Endothelial cell of umbilical vein (primary cell): ENCODE data around the gene C6orf89. TPM values are rescaled to one million over a fixed set of nuclear protein-coding genes. Genes with fewer than 3 reads are reported as not detected.

Experiments
- BruUV-seq: library from RNA; stranded (reverse); fragments of 400-500 nt; replicated peaks from 2 replicates; lab custom pipeline; 2021; lab: Mats Ljungman, UMichigan
- CTCF ChIA-PET: fragments of 300-600, 350-600 bp; sonication (Branson Sonifier 250); formaldehyde crosslinking; loops from one replicate; lab custom pipeline; 2021; ENCODE audit warnings: antibody characterized with exemption, inconsistent platforms; lab: Charles Lee
- POLR2A ChIA-PET: fragments of 300-600, 350-600 bp; sonication (Branson Sonifier 250); formaldehyde crosslinking; loops from one replicate; lab custom pipeline; 2021; ENCODE audit warnings: antibody characterized with exemption, inconsistent platforms; lab: Charles Lee
- DNase-seq: peaks from one replicate; pipeline ENCODE4 v3.0.0-alpha.2; 2011; ENCODE audit warnings: low read depth, low spot score
- FAIRE-seq: peaks from 2 replicates; lab custom pipeline; 2011; peaks lifted over from hg19 to GRCh38; lab: Jason Lieb, UNC
- H2AFZ ChIP-seq: 2 replicates; pipeline ENCODE4 v1.6.0; 2012; ENCODE audit warnings: low read depth, low read length, control low read depth, inconsistent platforms
- H3K27ac ChIP-seq: 2 replicates; pipeline ENCODE4 v1.5.1; 2011; ENCODE audit warnings: low read depth, mild to moderate bottlenecking, control low read depth, low read length, moderate library complexity; ENCODE audit not compliant: insufficient read depth
- H3K27me3 ChIP-seq, 2 experiments: 2 replicates each; pipeline versions ENCODE4 v1.6.0 to v1.6.1; 2011; ENCODE audit warnings: low read length in 2 of 2, mixed read lengths in 1 of 2; ENCODE audit not compliant: control insufficient read depth in 2 of 2, insufficient read depth in 2 of 2
- H3K36me3 ChIP-seq, 2 experiments: 2 replicates in 1 of 2; 3 replicates in 1 of 2; pipeline ENCODE4 v1.5.1; 2011; ENCODE audit warnings: low read length in 2 of 2, mild to moderate bottlenecking in 1 of 2, moderate library complexity in 1 of 2; ENCODE audit not compliant: control insufficient read depth in 2 of 2, insufficient read depth in 2 of 2; ENCODE audit errors: extremely low read depth in 1 of 2
- H3K4me1 ChIP-seq: 3 replicates; pipeline ENCODE4 v1.5.1; 2011; ENCODE audit warnings: mild to moderate bottlenecking, low read length; ENCODE audit not compliant: control insufficient read depth, insufficient read depth; ENCODE audit errors: extremely low read depth
- H3K4me2 ChIP-seq: 2 replicates; pipeline ENCODE4 v1.6.1; 2011; ENCODE audit warnings: low read length, control low read depth, mixed read lengths; ENCODE audit not compliant: insufficient read depth
- H3K4me3 ChIP-seq, 3 experiments: fragments of 200-600 bp in 1 of 3; sonication (generic), shearing (Covaris generic) in 1 of 3; replicated peaks in 1 of 3; 2 replicates each; pipeline ENCODE4 v1.5.1; 2011 to 2016; ENCODE audit warnings: control low read depth in 3 of 3, low read length in 3 of 3, mild to moderate bottlenecking in 2 of 3, inconsistent platforms in 1 of 3, low read depth in 1 of 3, moderate library complexity in 1 of 3; ENCODE audit not compliant: insufficient read depth in 1 of 3
- H3K79me2 ChIP-seq: 2 replicates; pipeline ENCODE4 v1.6.0; 2012; ENCODE audit warnings: low read length, inconsistent platforms; ENCODE audit not compliant: control insufficient read depth, insufficient read depth
- H3K9ac ChIP-seq: replicated peaks from 2 replicates; pipeline ENCODE3; 2011; ENCODE audit warnings: low read length, control low read depth; ENCODE audit not compliant: insufficient read depth; ENCODE audit errors: extremely low read depth
- H3K9me1 ChIP-seq: replicated peaks from 3 replicates; pipeline ENCODE4 v1.6.0; 2011; ENCODE audit warnings: mild to moderate bottlenecking, low read length; ENCODE audit not compliant: control insufficient read depth, insufficient read depth; ENCODE audit errors: extremely low read depth
- H3K9me3 ChIP-seq: replicated peaks from 2 replicates; pipeline ENCODE4 v1.5.1; 2012; ENCODE audit warnings: low read length, inconsistent platforms; ENCODE audit not compliant: control insufficient read depth, insufficient read depth
- H4K20me1 ChIP-seq: replicated peaks from 2 replicates; pipeline ENCODE3; 2011; ENCODE audit warnings: mild to moderate bottlenecking, low read length; ENCODE audit not compliant: control insufficient read depth, insufficient read depth; ENCODE audit errors: extremely low read depth
- EZH2 ChIP-seq: IDR thresholded peaks from 2 replicates; pipeline ENCODE4 v1.6.1; 2012; ENCODE audit warnings: borderline replicate concordance, low read depth, mild to moderate bottlenecking, moderate library complexity, low read length, inconsistent platforms; ENCODE audit not compliant: severe bottlenecking
- FOS ChIP-seq: IDR thresholded peaks from 2 replicates; pipeline ENCODE4 v1.6.1; 2011; ENCODE audit warnings: mild to moderate bottlenecking, low read length, moderate library complexity, borderline replicate concordance; ENCODE audit not compliant: insufficient read depth
- JUN ChIP-seq: IDR thresholded peaks from 2 replicates; pipeline ENCODE4 v1.6.1; 2011; ENCODE audit warnings: borderline replicate concordance, low read depth; ENCODE audit not compliant: insufficient read length, insufficient read depth
- MYC ChIP-seq: IDR thresholded peaks from one replicate; pipeline ENCODE4 v1.6.1; 2011; ENCODE audit warnings: mild to moderate bottlenecking, low read depth, low read length
- POLR2A ChIP-seq: IDR thresholded peaks from 2 replicates; pipeline ENCODE4 v1.6.1; 2012; ENCODE audit warnings: low read depth, mild to moderate bottlenecking, control low read depth, low read length
- POLR2AphosphoS5 ChIP-seq: IDR thresholded peaks from 2 replicates; pipeline ENCODE4 v1.6.1; 2012; ENCODE audit warnings: low read depth, mild to moderate bottlenecking, control low read depth, low read length, moderate library complexity; ENCODE audit not compliant: insufficient read depth
- dilution Hi-C: fragments of 300-500 bp; cut with MboI; formaldehyde crosslinking; loops from one replicate; pipeline ENCODE4 v1.15.0; 2019; ENCODE audit warnings: low sequenced_read_pairs; ENCODE audit not compliant: extremely low pct_ligation_motif_present
- intact Hi-C: fragments of 100-400 bp; cut with micrococcal nuclease; formaldehyde crosslinking; loops from one replicate; pipeline ENCODE4 v1.10.0; 2022
- polyA plus RNA-seq, 4 experiments: library from polyadenylated mRNA; depleted of rRNA in 3 of 4; stranded (reverse) in 3 of 4; unstranded in 1 of 4; fragments of >200 nt; gene quantifications; 2 replicates each; pipeline versions ENCODE4 v1.2.1 to v1.2.3, GENCODE V29; 2011 to 2012; ENCODE audit warnings: missing spikeins in 1 of 4
- total RNA-seq: library from RNA; stranded (reverse); gene quantifications from 2 replicates; pipeline ENCODE4 v1.2.3, GENCODE V29; 2021
- TF ChIP-seq, protein P1 (sequence below), 2 donors: IDR thresholded peaks; 1 replicate in 1 of 2; 2 replicates in 1 of 2; pipeline ENCODE4 v1.5.1; 2011; ENCODE audit warnings: low read length in 2 of 2, mild to moderate bottlenecking in 2 of 2, moderate library complexity in 2 of 2, control low read depth in 1 of 2, inconsistent platforms in 1 of 2, low read depth in 1 of 2; ENCODE audit not compliant: insufficient read depth in 1 of 2; ENCODE audit errors: extremely low read depth in 1 of 2
- TF ChIP-seq, protein P2 (sequence below): IDR thresholded peaks from 2 replicates; pipeline ENCODE4 v1.6.1; 2011; ENCODE audit not compliant: insufficient read depth, insufficient read length

C6orf89 gene
- total and polyA plus RNA-seq, 2 donors (not counting 3 experiments of a cell fraction or from before 2014, with no cell fraction given), result 18.2 to 34.0 TPM

DNA sequence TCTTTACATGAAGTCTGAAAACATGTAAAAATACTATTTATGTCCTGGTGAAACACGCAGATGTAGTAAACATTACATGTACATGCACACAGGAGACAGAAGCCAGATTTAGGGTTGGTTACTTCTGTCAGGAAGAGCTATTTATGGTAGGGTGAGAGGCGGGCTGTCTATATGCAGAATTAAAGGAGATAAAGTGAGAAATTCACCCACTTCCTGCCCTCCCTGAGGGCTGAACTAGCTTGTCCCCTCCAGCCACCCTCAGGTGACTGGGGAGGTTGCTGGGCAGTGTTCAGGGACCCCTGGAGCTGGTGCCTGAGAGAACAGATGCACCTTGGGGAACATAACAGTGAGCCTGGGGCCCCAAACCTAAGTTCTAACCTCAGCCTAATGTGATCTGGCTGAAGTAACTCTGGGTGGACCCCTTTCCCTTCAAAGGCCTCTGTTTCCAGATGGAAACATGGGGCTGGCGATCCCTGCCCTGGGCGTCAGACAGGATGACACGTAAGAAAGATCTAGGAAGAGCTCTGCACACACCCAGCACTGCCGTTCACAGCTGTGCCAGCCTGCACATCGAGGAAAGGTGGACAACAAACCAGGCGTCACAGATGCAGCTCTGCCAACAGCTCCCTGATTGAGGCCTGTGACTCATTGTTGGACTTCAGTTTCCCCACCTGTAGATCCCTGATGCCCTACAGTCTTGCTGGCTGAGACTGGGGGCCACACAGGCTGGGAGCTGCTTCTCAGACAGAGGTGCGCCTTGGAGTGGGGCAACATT, 70.1 kb downstream of the C6orf89 start:
- dilution Hi-C loops (no loop called here), intact Hi-C loops (no loop called here)
- Histone ChIP-seq H3K79me2 (no peaks in the 10 kb centered on the region), H3K4me3 (no peak overlapping the region), H3K9ac (no peak overlapping the region), H3K9me3 (no peaks in the 10 kb centered on the region), H2AFZ (peak overlapping the region; percentile 9), H3K27me3 (no peaks in the 10 kb centered on the region), H4K20me1 (no peaks in the 10 kb centered on the region), H3K27ac (no peak overlapping the region), H3K4me1 (peaks cover 3% of the 10 kb centered on the region), H3K4me2 (no peak overlapping the region), H3K9me1 (no peaks in the 10 kb centered on the region), H3K36me3 (no peaks in the 10 kb centered on the region)
- DNase-seq (peak; percentile 29), FAIRE-seq (peak; percentile 59)
- ChIA-PET POLR2A (no interaction called here), CTCF (interaction anchor here (1.0 to 3.2 kb wide), 5 partner anchors 11 to 62 kb away, joined by 3 to 15 read pairs (median 5); no protein-coding TSS in a partner anchor)
- no TSS peak for BruUV-seq
- TF ChIP-seq, protein P1, sequence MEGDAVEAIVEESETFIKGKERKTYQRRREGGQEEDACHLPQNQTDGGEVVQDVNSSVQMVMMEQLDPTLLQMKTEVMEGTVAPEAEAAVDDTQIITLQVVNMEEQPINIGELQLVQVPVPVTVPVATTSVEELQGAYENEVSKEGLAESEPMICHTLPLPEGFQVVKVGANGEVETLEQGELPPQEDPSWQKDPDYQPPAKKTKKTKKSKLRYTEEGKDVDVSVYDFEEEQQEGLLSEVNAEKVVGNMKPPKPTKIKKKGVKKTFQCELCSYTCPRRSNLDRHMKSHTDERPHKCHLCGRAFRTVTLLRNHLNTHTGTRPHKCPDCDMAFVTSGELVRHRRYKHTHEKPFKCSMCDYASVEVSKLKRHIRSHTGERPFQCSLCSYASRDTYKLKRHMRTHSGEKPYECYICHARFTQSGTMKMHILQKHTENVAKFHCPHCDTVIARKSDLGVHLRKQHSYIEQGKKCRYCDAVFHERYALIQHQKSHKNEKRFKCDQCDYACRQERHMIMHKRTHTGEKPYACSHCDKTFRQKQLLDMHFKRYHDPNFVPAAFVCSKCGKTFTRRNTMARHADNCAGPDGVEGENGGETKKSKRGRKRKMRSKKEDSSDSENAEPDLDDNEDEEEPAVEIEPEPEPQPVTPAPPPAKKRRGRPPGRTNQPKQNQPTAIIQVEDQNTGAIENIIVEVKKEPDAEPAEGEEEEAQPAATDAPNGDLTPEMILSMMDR (IDR thresholded peaks at IDR 0.05; ENCODE audit: extremely low read depth in 1 of 2, insufficient read depth in 1 of 2, low read depth in 1 of 2, low read length in 2 of 2), result no peak
- TF ChIP-seq, protein P2, sequence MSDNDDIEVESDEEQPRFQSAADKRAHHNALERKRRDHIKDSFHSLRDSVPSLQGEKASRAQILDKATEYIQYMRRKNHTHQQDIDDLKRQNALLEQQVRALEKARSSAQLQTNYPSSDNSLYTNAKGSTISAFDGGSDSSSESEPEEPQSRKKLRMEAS, result no peak
- no peak for TF ChIP-seq FOS
- TF ChIP-seq MYC, result no peak
- TF ChIP-seq POLR2AphosphoS5, result no peak
- TF ChIP-seq EZH2, result no peak
- TF ChIP-seq JUN, result no peak
- TF ChIP-seq POLR2A, result no peak
